ENCODE measurements around the gene RTBDN. TPM values are rescaled to one million over a fixed set of nuclear protein-coding genes. Genes with fewer than 3 reads are reported as not detected.

RTBDN gene
- polyA plus RNA-seq, 1 of the 3 experiments (the other 2 are of a cell fraction): 0.72 TPM

GRCh38 chr19:12806242-12807081, 27.9 kb downstream of the RTBDN start, which contains the start of gene RNASEH2A:
RNASEH2A (plus strand) TSS chr19:12806584; CDS start chr19:12806674, 90 bp downstream.
- peak within 1 kb of the TSS; percentile 93 for H3K4me2 ChIP-seq
- no peaks in the 10 kb centered on the region for H3K27me3 ChIP-seq (ENCODE audit: insufficient read depth)
- no peaks in the 10 kb centered on the region for H3K9me3 ChIP-seq
- H3K9ac ChIP-seq: peak within 1 kb of the TSS; percentile 78
- peaks cover 4 to 18% of the 10 kb centered on the region in 2 experiments; a peak in 1 of 4 replicates for H3K4me1 ChIP-seq (ENCODE audit: control insufficient read depth in 1 of 2, insufficient read depth in 2 of 2, low read depth in 1 of 2, low read length in 1 of 2)
- peaks cover 0 to 6% of the 10 kb centered on the region in 2 experiments for H3K36me3 ChIP-seq (replicated peaks in 1 of 2; ENCODE audit: control insufficient read depth in 1 of 2, insufficient read depth in 2 of 2, low read length in 1 of 2)
- no peaks in the 10 kb centered on the region for H4K20me1 ChIP-seq (ENCODE audit: insufficient read depth)
- POLR2A ChIA-PET: interaction anchor here (0.6 to 1.4 kb wide), 7 partner anchors 10 to 67 kb away, joined by 3 to 6 read pairs (median 3); partner anchors contain the start of gene JUNB
- peak; percentile 95 for DNase-seq
- peak within 1 kb of the TSS; percentile 99 for H2AFZ ChIP-seq (ENCODE audit: low read depth)
- 5% methylated on average over 60 of the region's 66 CpGs for WGBS (ENCODE audit: low lambda C conversion rate)
- H3K4me3 ChIP-seq (ENCODE audit: low read depth in 2 of 2, low read length in 1 of 2): peak within 1 kb of the TSS; percentile 68 to 75
- H3K9me2 ChIP-seq: no peaks in the 10 kb centered on the region
- peaks cover 4% of the 10 kb centered on the region for H3F3A ChIP-seq (replicated peaks; ENCODE audit: insufficient read depth)
- CTCF ChIA-PET: interaction anchor here (0.9 to 2.4 kb wide), 9 partner anchors 10 to 84 kb away, joined by 3 to 13 read pairs (median 4); partner anchors contain the start of genes GCDH and RTBDN
- H3K79me2 ChIP-seq (ENCODE audit: insufficient read depth): peaks cover 11% of the 10 kb centered on the region
- peak within 1 kb of the TSS in 1 of 2 experiments; percentile 64; a peak in 2 of 4 replicates for H3K27ac ChIP-seq (ENCODE audit: low read depth in 2 of 2, low read length in 1 of 2)
- no peak for TF ChIP-seq NRF1 (IDR thresholded peaks at IDR 0.05; ENCODE audit: low read depth, low read length)
- TF ChIP-seq JUND (IDR thresholded peaks at IDR 0.05): no peak
- TF ChIP-seq, protein P1, sequence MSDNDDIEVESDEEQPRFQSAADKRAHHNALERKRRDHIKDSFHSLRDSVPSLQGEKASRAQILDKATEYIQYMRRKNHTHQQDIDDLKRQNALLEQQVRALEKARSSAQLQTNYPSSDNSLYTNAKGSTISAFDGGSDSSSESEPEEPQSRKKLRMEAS (IDR thresholded peaks at IDR 0.05; ENCODE audit: low read depth): peak; percentile 79; the same call in 1 of the 2 replicates
- TF ChIP-seq EZH2phosphoT487 (IDR thresholded peaks at IDR 0.05; ENCODE audit: borderline replicate concordance, low read depth): no peak
- peak; percentile 97 for TF ChIP-seq SIN3A (IDR thresholded peaks at IDR 0.05; ENCODE audit: borderline replicate concordance, low read depth, low read length)
- peak; percentile 67 for TF ChIP-seq POLR2AphosphoS5 (IDR thresholded peaks at IDR 0.05; ENCODE audit: low read depth, low read length)
- no peak for TF ChIP-seq MEF2A (IDR thresholded peaks at IDR 0.05; ENCODE audit: borderline replicate concordance, low read depth)
- TF ChIP-seq, protein P2, sequence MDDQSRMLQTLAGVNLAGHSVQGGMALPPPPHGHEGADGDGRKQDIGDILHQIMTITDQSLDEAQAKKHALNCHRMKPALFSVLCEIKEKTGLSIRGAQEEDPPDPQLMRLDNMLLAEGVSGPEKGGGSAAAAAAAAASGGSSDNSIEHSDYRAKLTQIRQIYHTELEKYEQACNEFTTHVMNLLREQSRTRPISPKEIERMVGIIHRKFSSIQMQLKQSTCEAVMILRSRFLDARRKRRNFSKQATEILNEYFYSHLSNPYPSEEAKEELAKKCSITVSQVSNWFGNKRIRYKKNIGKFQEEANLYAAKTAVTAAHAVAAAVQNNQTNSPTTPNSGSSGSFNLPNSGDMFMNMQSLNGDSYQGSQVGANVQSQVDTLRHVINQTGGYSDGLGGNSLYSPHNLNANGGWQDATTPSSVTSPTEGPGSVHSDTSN (IDR thresholded peaks at IDR 0.05): no peak
- no peak for TF ChIP-seq NFIC (IDR thresholded peaks at IDR 0.05; ENCODE audit: borderline replicate concordance)
- TF ChIP-seq USF1 (IDR thresholded peaks at IDR 0.05; ENCODE audit: borderline replicate concordance, low read depth): no peak
- TF ChIP-seq, protein P3, sequence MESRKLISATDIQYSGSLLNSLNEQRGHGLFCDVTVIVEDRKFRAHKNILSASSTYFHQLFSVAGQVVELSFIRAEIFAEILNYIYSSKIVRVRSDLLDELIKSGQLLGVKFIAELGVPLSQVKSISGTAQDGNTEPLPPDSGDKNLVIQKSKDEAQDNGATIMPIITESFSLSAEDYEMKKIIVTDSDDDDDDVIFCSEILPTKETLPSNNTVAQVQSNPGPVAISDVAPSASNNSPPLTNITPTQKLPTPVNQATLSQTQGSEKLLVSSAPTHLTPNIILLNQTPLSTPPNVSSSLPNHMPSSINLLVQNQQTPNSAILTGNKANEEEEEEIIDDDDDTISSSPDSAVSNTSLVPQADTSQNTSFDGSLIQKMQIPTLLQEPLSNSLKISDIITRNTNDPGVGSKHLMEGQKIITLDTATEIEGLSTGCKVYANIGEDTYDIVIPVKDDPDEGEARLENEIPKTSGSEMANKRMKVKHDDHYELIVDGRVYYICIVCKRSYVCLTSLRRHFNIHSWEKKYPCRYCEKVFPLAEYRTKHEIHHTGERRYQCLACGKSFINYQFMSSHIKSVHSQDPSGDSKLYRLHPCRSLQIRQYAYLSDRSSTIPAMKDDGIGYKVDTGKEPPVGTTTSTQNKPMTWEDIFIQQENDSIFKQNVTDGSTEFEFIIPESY (IDR thresholded peaks at IDR 0.05; ENCODE audit: borderline replicate concordance, low read depth): no peak
- TF ChIP-seq, protein P4, sequence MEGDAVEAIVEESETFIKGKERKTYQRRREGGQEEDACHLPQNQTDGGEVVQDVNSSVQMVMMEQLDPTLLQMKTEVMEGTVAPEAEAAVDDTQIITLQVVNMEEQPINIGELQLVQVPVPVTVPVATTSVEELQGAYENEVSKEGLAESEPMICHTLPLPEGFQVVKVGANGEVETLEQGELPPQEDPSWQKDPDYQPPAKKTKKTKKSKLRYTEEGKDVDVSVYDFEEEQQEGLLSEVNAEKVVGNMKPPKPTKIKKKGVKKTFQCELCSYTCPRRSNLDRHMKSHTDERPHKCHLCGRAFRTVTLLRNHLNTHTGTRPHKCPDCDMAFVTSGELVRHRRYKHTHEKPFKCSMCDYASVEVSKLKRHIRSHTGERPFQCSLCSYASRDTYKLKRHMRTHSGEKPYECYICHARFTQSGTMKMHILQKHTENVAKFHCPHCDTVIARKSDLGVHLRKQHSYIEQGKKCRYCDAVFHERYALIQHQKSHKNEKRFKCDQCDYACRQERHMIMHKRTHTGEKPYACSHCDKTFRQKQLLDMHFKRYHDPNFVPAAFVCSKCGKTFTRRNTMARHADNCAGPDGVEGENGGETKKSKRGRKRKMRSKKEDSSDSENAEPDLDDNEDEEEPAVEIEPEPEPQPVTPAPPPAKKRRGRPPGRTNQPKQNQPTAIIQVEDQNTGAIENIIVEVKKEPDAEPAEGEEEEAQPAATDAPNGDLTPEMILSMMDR (IDR thresholded peaks at IDR 0.05): no peak; the same call in 1 of the 2 replicates
- no peak for TF ChIP-seq RCOR1 (IDR thresholded peaks at IDR 0.05; ENCODE audit: low read length)
- TF ChIP-seq YY1 (IDR thresholded peaks at IDR 0.05; ENCODE audit: low read depth): peak; percentile 82
- TF ChIP-seq ELF1 (IDR thresholded peaks at IDR 0.05): peak; percentile 56; the same call in 1 of the 2 replicates
- TF ChIP-seq SMC3 (IDR thresholded peaks at IDR 0.05; ENCODE audit: low read depth, low read length): no peak
- TF ChIP-seq TAF1 (IDR thresholded peaks at IDR 0.05; ENCODE audit: borderline replicate concordance, low read depth, low read length): peak; percentile 61; the same call in 1 of the 2 replicates
- TF ChIP-seq CHD2 (IDR thresholded peaks at IDR 0.05; ENCODE audit: low read length, partially characterized antibody): peak; percentile 66
- TF ChIP-seq TEAD4 (IDR thresholded peaks at IDR 0.05; ENCODE audit: borderline replicate concordance, insufficient read depth): no peak
- no peak for TF ChIP-seq RFX5 (IDR thresholded peaks at IDR 0.05; ENCODE audit: low read length)
- TF ChIP-seq GATA2 (CRISPR knock-in tag; IDR thresholded peaks at IDR 0.05): no peak
- no peak for TF ChIP-seq RXRA (IDR thresholded peaks at IDR 0.05; ENCODE audit: borderline replicate concordance, low read depth)
- TF ChIP-seq, protein P5, sequence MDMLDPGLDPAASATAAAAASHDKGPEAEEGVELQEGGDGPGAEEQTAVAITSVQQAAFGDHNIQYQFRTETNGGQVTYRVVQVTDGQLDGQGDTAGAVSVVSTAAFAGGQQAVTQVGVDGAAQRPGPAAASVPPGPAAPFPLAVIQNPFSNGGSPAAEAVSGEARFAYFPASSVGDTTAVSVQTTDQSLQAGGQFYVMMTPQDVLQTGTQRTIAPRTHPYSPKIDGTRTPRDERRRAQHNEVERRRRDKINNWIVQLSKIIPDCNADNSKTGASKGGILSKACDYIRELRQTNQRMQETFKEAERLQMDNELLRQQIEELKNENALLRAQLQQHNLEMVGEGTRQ (IDR thresholded peaks at IDR 0.05; ENCODE audit: borderline replicate concordance, low read depth, low read length): no peak
- no peak for TF ChIP-seq FOXJ3 (CRISPR knock-in tag; IDR thresholded peaks at IDR 0.05)
- TF ChIP-seq RAD21 (IDR thresholded peaks at IDR 0.05; ENCODE audit: low read length): no peak
- no peak for TF ChIP-seq FOXM1 (IDR thresholded peaks at IDR 0.05; ENCODE audit: low read depth)

All from SK-N-SH (cell line).